Smooth muscle cell (in vitro differentiated cells): ENCODE measurements around the gene OR2B2. TPM values are rescaled to one million over a fixed set of nuclear protein-coding genes. Genes with fewer than 3 reads are reported as not detected.

Source experiments
- DNase-seq: peaks from one replicate; lab custom pipeline; 2025; ENCODE audit not compliant: unreplicated experiment; lab: John Stamatoyannopoulos, UW
- H2AFZ ChIP-seq: fragments of 200-600 bp; sonication (generic); 2 replicates; pipeline ENCODE4 v1.6.0; 2016; ENCODE audit warnings: antibody characterized with exemption, low read depth, mild to moderate bottlenecking
- H3F3A ChIP-seq: fragments of 200-600 bp; sonication (generic); 2 replicates; pipeline ENCODE4 v1.6.0; 2017; ENCODE audit warnings: antibody characterized with exemption, low read depth
- H3K27ac ChIP-seq: fragments of 200-600 bp; sonication (generic); 2 replicates; pipeline ENCODE4 v1.5.1; 2016; ENCODE audit warnings: low read depth, mild to moderate bottlenecking
- H3K27me3 ChIP-seq: fragments of 200-600 bp; sonication (generic); 2 replicates; pipeline ENCODE4 v1.6.1; 2016; ENCODE audit warnings: low read depth, mild to moderate bottlenecking
- H3K36me3 ChIP-seq: fragments of 200-600 bp; sonication (generic); 2 replicates; pipeline ENCODE4 v1.5.1; 2016; ENCODE audit warnings: low read depth
- H3K4me1 ChIP-seq: fragments of 200-600 bp; sonication (generic); 2 replicates; pipeline ENCODE4 v1.5.1; 2016; ENCODE audit warnings: low read depth
- H3K4me2 ChIP-seq: fragments of 200-600 bp; sonication (generic); 2 replicates; pipeline ENCODE4 v1.6.0; 2016; ENCODE audit warnings: mild to moderate bottlenecking
- H3K4me3 ChIP-seq: fragments of 200-600 bp; sonication (generic); 2 replicates; pipeline ENCODE4 v1.5.1; 2016; ENCODE audit warnings: mild to moderate bottlenecking
- H3K79me2 ChIP-seq: fragments of 200-600 bp; sonication (generic); 2 replicates; pipeline ENCODE4 v1.6.0; 2016; ENCODE audit warnings: low read depth, mild to moderate bottlenecking
- H3K9ac ChIP-seq: fragments of 200-600 bp; sonication (generic); 2 replicates; pipeline ENCODE4 v1.6.0; 2016; ENCODE audit warnings: low read depth
- H3K9me3 ChIP-seq: fragments of 200-600 bp; sonication (generic); replicated peaks from 2 replicates; pipeline ENCODE4 v1.5.1; 2016; ENCODE audit warnings: low read depth
- H4K20me1 ChIP-seq: fragments of 200-600 bp; sonication (generic); 2 replicates; pipeline ENCODE4 v1.6.0; 2016; ENCODE audit warnings: low read depth
- CTCF ChIP-seq: fragments of 200-600 bp; sonication (generic); IDR thresholded peaks from 2 replicates; pipeline ENCODE4 v1.5.1; 2017; ENCODE audit warnings: borderline replicate concordance, mild to moderate bottlenecking, antibody characterized with exemption; ENCODE audit not compliant: insufficient read depth, poor library complexity, severe bottlenecking
- WGBS: methylation state at CpG from one replicate; pipeline ENCODE4 v1.1.7; 2016; ENCODE audit warnings: low lambda C conversion rate; 5-methylcytosine and 5-hydroxymethylcytosine counted together
- polyA plus RNA-seq: library from polyadenylated mRNA; unstranded; fragments of >200 nt; fragmentation: Nextera tagmentation; extraction: Ambion mirVana; gene quantifications from 2 replicates; pipeline ENCODE4 v1.2.1, GENCODE V29; 2016
- total RNA-seq: library from RNA; depleted of rRNA; stranded (reverse); fragments of >200 nt; gene quantifications from 2 replicates; pipeline ENCODE4 v1.2.3, GENCODE V29; 2014

Gene OR2B2
- total and polyA plus RNA-seq, 2 experiments from 2014 or later: not detected

- peak overlapping the region; percentile 96 for H3K4me3 ChIP-seq
- peaks cover 28% of the 10 kb centered on the region for H3F3A ChIP-seq
- no peak overlapping the region for H3K27ac ChIP-seq
- TF ChIP-seq CTCF: no peak
- H3K79me2 ChIP-seq: no peaks in the 10 kb centered on the region
- no peak overlapping the region for H3K9ac ChIP-seq
- no peak for DNase-seq
- no peaks in the 10 kb centered on the region for H4K20me1 ChIP-seq
- H3K36me3 ChIP-seq: no peaks in the 10 kb centered on the region
- H3K4me2 ChIP-seq: peak overlapping the region; percentile 85
- 20% methylated on average over 3 of the region's 3 CpGs for WGBS
- no peaks in the 10 kb centered on the region for H3K9me3 ChIP-seq
- no peaks in the 10 kb centered on the region for H3K27me3 ChIP-seq
- no peak overlapping the region for H2AFZ ChIP-seq
- H3K4me1 ChIP-seq: peaks cover 14% of the 10 kb centered on the region
These were observed 22.9 kb downstream of the OR2B2 start for GRCh38 chr6:27889275-27889627.

GRCh38 chr6:27888566-27888965 is 23.6 kb downstream of the OR2B2 start:
- Histone ChIP-seq H3K9me3 (no peaks in the 10 kb centered on the region), H2AFZ (no peak overlapping the region), H3K79me2 (no peaks in the 10 kb centered on the region), H3K36me3 (no peaks in the 10 kb centered on the region), H3K27ac (no peak overlapping the region), H3K4me3 (no peak overlapping the region), H4K20me1 (no peaks in the 10 kb centered on the region), H3F3A (peaks cover 25% of the 10 kb centered on the region), H3K9ac (no peak overlapping the region), H3K27me3 (no peaks in the 10 kb centered on the region), H3K4me2 (no peak overlapping the region), H3K4me1 (peaks cover 14% of the 10 kb centered on the region)
- DNase-seq: no peak
- no peak for TF ChIP-seq CTCF
- WGBS: 53% methylated on average over 2 of the region's 2 CpGs

- Histone ChIP-seq H3K79me2 (no peaks in the 10 kb centered on the region), H3K9me3 (no peaks in the 10 kb centered on the region), H4K20me1 (no peaks in the 10 kb centered on the region), H3K4me1 (peaks cover 14% of the 10 kb centered on the region), H3K27ac (no peak overlapping the region), H3K36me3 (no peaks in the 10 kb centered on the region), H3K9ac (no peak overlapping the region), H3K4me3 (no peak overlapping the region), H2AFZ (no peak overlapping the region), H3K27me3 (no peaks in the 10 kb centered on the region), H3F3A (peaks cover 20% of the 10 kb centered on the region), H3K4me2 (no peak overlapping the region)
- 90% methylated on average over 3 of the region's 3 CpGs for WGBS
- no peak for TF ChIP-seq CTCF
- DNase-seq: no peak
These were observed 26.1 kb downstream of the OR2B2 start for GRCh38 chr6:27886073-27886472.

GRCh38 chr6:27883136-27883535 is 29.1 kb downstream of the OR2B2 start:
- DNase-seq: no peak
- no peaks in the 10 kb centered on the region for H3K9me3 ChIP-seq
- TF ChIP-seq CTCF: no peak
- no peaks in the 10 kb centered on the region for H4K20me1 ChIP-seq
- no peak overlapping the region for H3K4me2 ChIP-seq
- no peaks in the 10 kb centered on the region for H3K27me3 ChIP-seq
- H3K79me2 ChIP-seq: no peaks in the 10 kb centered on the region
- no peaks in the 10 kb centered on the region for H3K4me1 ChIP-seq
- no peak overlapping the region for H3K9ac ChIP-seq
- H3K36me3 ChIP-seq: no peaks in the 10 kb centered on the region
- H3K4me3 ChIP-seq: no peak overlapping the region
- WGBS: 100% methylated on average over 1 of the region's 1 CpG
- no peaks in the 10 kb centered on the region for H3F3A ChIP-seq
- peak overlapping the region; percentile 10 for H3K27ac ChIP-seq
- H2AFZ ChIP-seq: no peak overlapping the region
